ENCODE results near the gene S100P.

The S100P gene

GRCh38 chr4:6710282-6710681, 16.6 kb downstream of the S100P start:
- no peak for DNase-seq (ENCODE audit: low read depth)
- H3K4me3 ChIP-seq (ENCODE audit: low read depth, low read length) = peak overlapping the region; percentile 62
- TF ChIP-seq CTCF (IDR thresholded peaks at IDR 0.05; ENCODE audit: low read depth, low read length, missing control alignments) = no peak

GRCh38 chr4:6710996-6711395, 17.3 kb downstream of the S100P start:
- DNase-seq (ENCODE audit: low read depth) = no peak
- no peak overlapping the region for H3K4me3 ChIP-seq (ENCODE audit: low read depth, low read length)
- no peak for TF ChIP-seq CTCF (IDR thresholded peaks at IDR 0.05; ENCODE audit: low read depth, low read length, missing control alignments)

GRCh38 chr4:6714954-6715353, 21.3 kb downstream of the S100P start:
- no peak overlapping the region for H3K4me3 ChIP-seq (ENCODE audit: low read depth, low read length)
- no peak for TF ChIP-seq CTCF (IDR thresholded peaks at IDR 0.05; ENCODE audit: low read depth, low read length, missing control alignments)
- DNase-seq (ENCODE audit: low read depth) = no peak

GRCh38 chr4:6715704-6716017, 22.0 kb downstream of the S100P start:
- TF ChIP-seq CTCF (IDR thresholded peaks at IDR 0.05; ENCODE audit: low read depth, low read length, missing control alignments) = no peak
- DNase-seq (ENCODE audit: low read depth) = no peak
- peak overlapping the region; percentile 69; the same call in 1 of the 2 replicates for H3K4me3 ChIP-seq (ENCODE audit: low read depth, low read length)

- H3K4me3 ChIP-seq (ENCODE audit: low read depth, low read length) = peak within 1 kb of the TSS; percentile 69
- TF ChIP-seq CTCF (IDR thresholded peaks at IDR 0.05; ENCODE audit: low read depth, low read length, missing control alignments) = no peak
- DNase-seq (ENCODE audit: low read depth) = peak; percentile 79
Measured at GRCh38 chr4:6716018-6716911, 22.6 kb downstream of the S100P start, which contains the start of gene BLOC1S4. Gene BLOC1S4 (plus strand): TSS chr4:6716174. CDS start chr4:6716210, 36 bp downstream.

GRCh38 chr4:6716958-6717655, 23.4 kb downstream of the S100P start:
- DNase-seq (ENCODE audit: low read depth) = no peak
- TF ChIP-seq CTCF (IDR thresholded peaks at IDR 0.05; ENCODE audit: low read depth, low read length, missing control alignments) = no peak

More at GRCh38 chr4:6716958-6717655, 23.4 kb downstream of the S100P start:
- H3K4me3 ChIP-seq (ENCODE audit: low read depth, low read length) = peak overlapping the region; percentile 69

Measured in GM12864 (cell line).